Bronchial epithelial cell (primary cell): ENCODE measurements around the gene OPHN1. TPM values are rescaled to one million over a fixed set of nuclear protein-coding genes. Genes with fewer than 3 reads are reported as not detected.
"Not testable (repeated sequence)": the region's sequence is repeated elsewhere in the genome, so short reads cannot be mapped to it uniquely, and the experiment has no call there.

ENCODE experiments used
- DNase-seq: peaks from one replicate; pipeline ENCODE4 v3.0.0-alpha.2; 2010; ENCODE audit warnings: low read depth
- FAIRE-seq: peaks from 2 replicates; lab custom pipeline; 2011; peaks lifted over from hg19 to GRCh38; lab: Jason Lieb, UNC
- H3K27me3 ChIP-seq: 2 replicates; pipeline ENCODE4 v1.5.1; 2011; ENCODE audit warnings: low read length; ENCODE audit not compliant: control insufficient read depth, insufficient read depth
- H3K36me3 ChIP-seq: 2 replicates; pipeline ENCODE4 v1.5.1; 2011; ENCODE audit warnings: low read length; ENCODE audit not compliant: control insufficient read depth, insufficient read depth
- H3K4me3 ChIP-seq: 2 replicates; pipeline ENCODE4 v1.5.1; 2011; ENCODE audit warnings: mild to moderate bottlenecking, low read depth, low read length, control low read depth
- total RNA-seq: library from RNA; depleted of rRNA; stranded (reverse); fragments of >200 nt; gene quantifications from 2 replicates; pipeline ENCODE4 v1.2.1, GENCODE V29; 2014
- TF ChIP-seq, protein P1 (sequence below): IDR thresholded peaks from 2 replicates; pipeline ENCODE4 v1.5.1; 2011; ENCODE audit warnings: mild to moderate bottlenecking, moderate library complexity, low read length, control low read depth, inconsistent platforms; ENCODE audit not compliant: insufficient read depth, severe bottlenecking

Gene OPHN1
- total RNA-seq, 1 donor from 2014 or later = 3.2 TPM

DNA sequence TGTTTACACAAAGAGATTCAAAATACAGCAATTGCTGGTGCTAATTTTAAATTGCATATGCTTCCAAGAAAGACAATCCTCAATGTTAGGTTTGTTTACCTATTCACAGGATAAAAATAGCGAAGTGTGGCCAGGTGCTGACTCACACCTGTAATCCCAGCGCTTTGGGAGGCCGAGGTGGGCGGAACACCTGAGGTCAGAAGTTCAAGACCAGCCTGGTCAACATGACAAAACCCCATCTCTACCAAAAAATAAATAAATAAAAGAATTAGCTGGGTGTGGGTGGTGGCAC, 77.7 kb downstream of the OPHN1 start:
- TF ChIP-seq, protein P1, sequence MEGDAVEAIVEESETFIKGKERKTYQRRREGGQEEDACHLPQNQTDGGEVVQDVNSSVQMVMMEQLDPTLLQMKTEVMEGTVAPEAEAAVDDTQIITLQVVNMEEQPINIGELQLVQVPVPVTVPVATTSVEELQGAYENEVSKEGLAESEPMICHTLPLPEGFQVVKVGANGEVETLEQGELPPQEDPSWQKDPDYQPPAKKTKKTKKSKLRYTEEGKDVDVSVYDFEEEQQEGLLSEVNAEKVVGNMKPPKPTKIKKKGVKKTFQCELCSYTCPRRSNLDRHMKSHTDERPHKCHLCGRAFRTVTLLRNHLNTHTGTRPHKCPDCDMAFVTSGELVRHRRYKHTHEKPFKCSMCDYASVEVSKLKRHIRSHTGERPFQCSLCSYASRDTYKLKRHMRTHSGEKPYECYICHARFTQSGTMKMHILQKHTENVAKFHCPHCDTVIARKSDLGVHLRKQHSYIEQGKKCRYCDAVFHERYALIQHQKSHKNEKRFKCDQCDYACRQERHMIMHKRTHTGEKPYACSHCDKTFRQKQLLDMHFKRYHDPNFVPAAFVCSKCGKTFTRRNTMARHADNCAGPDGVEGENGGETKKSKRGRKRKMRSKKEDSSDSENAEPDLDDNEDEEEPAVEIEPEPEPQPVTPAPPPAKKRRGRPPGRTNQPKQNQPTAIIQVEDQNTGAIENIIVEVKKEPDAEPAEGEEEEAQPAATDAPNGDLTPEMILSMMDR = no peak
- FAIRE-seq (no peak), DNase-seq (peak; percentile 17)
- Histone ChIP-seq H3K36me3 (no peaks in the 10 kb centered on the region), H3K4me3 (no peak overlapping the region), H3K27me3 (no peaks in the 10 kb centered on the region)

DNA sequence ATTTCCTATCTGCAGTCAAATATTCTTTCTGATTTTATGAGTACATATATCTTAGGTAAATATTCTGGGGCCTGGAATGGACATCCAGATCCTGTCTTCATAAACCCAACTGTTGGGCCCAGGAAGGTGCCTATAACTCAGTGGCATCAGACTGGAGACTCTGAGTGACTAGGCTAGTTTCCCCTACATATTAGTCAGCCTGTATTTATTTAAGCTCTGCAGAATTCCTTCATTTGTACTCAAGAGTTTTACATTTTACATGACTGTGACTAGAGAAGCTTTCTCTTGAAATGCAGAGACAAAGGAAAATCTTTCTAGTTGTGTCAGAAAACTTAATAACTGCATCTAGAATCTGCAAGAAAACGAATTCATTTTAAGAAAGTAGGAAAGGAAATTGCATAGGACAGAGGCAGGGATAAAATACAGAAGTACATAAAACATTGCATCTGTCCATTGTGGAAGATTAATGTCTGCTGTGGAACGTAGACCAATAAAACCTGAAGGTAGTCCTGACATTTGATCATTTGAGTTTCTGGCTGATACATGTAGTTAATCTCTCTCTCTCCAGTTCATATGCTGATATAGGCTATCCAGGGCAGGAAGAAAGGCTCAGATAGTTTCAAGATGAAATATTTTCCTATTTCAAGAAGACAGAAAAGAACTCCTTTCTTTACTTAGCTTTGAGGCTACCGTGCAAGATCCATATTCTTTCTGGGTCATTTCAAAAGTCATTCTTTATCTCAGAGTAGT, 78.2 kb downstream of the OPHN1 start:
- TF ChIP-seq, protein P1 = no peak
- Histone ChIP-seq H3K27me3 (no peaks in the 10 kb centered on the region), H3K36me3 (no peaks in the 10 kb centered on the region), H3K4me3 (no peak overlapping the region)
- DNase-seq (peak; percentile 21), FAIRE-seq (no peak)

DNA sequence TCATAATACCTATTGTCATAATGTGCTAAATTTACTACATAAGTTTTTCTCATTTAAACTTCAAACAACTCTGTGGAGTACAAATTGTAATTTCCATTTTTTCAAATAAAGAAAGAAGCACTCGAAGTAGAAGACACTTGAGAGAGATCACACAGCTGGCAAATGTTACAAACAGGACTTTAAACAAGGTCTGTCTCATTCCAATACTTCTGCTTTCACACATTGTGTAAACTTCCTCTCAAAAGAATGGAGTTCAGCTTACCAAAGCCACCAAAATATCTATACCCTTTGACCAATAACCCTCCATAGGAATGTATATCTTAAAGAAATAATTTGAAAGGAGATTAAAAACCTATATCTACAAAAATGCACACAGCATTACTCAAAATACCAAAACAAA, 88.3 kb downstream of the OPHN1 start:
- no peaks in the 10 kb centered on the region for H3K36me3 ChIP-seq
- H3K27me3 ChIP-seq = no peaks in the 10 kb centered on the region
- TF ChIP-seq, protein P1 = no peak
- no peak overlapping the region for H3K4me3 ChIP-seq
- DNase-seq = no peak
- FAIRE-seq = no peak

DNA sequence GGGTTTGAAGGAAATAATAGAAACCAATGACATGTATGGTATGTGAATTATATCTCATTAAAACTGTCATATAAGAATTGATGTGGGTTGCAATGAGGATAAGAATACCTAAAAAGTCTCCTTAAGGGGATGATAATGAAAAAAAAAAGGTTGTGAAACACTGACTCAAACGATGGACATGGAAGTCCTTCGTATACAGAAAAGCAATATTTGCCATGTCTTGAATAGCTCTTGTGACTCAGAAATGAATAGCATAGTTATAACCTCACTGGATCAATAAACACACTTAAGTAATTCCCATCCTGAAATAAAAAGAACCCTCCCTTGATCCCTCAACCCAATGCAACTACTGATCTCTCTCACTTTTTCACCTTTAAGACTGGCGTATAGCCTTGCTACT, 89.7 kb downstream of the OPHN1 start:
- TF ChIP-seq, protein P1 = no peak
- no peak for FAIRE-seq
- no peak overlapping the region for H3K4me3 ChIP-seq
- DNase-seq = peak; percentile 18
- no peaks in the 10 kb centered on the region for H3K27me3 ChIP-seq
- no peaks in the 10 kb centered on the region for H3K36me3 ChIP-seq

DNA sequence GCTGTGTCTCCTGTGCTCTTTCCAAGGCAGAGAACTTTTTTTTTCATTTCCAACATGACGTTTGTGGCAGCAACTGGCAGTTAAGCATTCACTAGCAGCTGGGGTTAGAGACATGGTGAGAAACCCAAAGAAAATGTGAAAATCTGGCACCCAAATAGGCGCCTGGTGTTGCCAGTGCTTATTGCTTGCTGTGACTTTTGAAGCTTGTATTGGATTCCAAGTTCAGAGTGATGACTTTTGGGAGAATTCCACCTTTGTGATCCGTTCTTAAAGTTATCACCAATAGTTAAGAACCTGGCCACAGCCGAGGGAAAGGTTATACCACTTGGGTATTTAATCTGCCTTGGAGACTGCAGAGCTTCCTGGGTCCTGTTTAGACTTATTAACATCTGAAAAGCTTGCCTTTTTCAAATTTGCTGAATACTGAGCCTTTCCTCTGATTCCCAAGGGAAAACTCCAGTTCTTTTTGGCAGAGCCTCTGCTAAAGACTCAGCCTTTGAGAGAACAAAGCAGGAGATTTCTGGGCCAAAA, 101.0 kb downstream of the OPHN1 start:
- no peak for DNase-seq
- no peak overlapping the region for H3K4me3 ChIP-seq
- TF ChIP-seq, protein P1 = no peak
- FAIRE-seq = no peak
- no peaks in the 10 kb centered on the region for H3K27me3 ChIP-seq
- no peaks in the 10 kb centered on the region for H3K36me3 ChIP-seq

DNA sequence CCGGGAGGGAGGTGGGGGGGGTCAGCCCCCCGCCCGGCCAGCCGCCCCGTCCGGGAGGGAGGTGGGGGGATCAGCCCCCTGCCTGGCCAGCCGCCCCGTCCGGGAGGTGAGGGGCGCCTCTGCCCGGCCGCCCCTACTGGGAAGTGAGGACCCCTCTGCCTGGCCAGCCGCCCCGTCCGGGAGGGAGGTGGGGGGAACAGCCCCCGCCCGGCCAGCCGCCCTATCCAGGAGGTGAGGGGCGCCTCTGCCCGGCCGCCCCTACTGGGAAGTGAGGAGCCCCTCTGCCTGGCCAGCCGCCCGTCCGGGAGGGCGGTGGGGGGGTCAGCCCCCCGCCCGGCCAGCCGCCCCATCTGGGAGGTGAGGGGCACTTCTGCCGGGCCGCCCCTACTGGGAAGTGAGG, 106.5 kb downstream of the OPHN1 start:
- not testable (repeated sequence) for FAIRE-seq, H3K4me3 ChIP-seq, H3K27me3 ChIP-seq, H3K36me3 ChIP-seq, DNase-seq
